LNCAP (cell line): ENCODE results near the gene STRIP1.

Experiments used
- TF ChIP-seq, protein P1 (sequence below): fragments of 450-650 bp; IDR thresholded peaks from 2 replicates; pipeline ENCODE4 v1.5.1; 2017; ENCODE audit warnings: mild to moderate bottlenecking

Gene STRIP1

DNA sequence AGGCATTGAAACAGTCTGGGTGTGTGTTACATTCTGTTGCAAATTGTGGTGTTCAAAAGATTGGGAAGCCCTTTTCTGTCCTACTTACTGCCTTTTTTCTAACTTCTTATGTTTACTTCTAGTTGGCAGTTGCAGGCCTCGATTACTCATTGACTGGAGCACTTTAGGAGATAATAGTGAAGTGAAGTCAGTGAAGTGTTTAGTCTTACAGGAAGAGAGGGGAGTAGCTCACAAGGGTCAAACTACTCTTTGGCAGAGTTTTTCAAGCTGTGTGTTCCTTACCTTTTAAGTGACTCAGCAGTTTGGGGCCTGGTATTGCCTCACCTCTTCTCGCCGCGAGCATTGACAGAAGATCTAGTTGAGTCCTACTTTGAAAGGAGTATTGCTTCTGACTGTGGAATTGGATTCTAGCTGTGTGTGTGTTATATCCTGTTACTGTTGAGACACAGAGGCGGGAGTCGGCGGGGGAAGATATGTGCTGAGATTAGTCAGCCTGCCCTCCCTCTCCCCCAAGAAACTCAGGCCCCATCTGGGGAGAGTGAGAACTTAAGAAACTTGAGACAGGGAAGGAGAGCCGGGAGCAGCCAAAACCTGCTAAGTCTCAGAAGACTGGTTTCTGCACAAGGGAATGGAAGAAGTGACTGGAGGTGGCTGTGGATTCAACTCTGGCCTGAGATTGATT, 30.5 kb upstream of the STRIP1 start:
- TF ChIP-seq, protein P1, sequence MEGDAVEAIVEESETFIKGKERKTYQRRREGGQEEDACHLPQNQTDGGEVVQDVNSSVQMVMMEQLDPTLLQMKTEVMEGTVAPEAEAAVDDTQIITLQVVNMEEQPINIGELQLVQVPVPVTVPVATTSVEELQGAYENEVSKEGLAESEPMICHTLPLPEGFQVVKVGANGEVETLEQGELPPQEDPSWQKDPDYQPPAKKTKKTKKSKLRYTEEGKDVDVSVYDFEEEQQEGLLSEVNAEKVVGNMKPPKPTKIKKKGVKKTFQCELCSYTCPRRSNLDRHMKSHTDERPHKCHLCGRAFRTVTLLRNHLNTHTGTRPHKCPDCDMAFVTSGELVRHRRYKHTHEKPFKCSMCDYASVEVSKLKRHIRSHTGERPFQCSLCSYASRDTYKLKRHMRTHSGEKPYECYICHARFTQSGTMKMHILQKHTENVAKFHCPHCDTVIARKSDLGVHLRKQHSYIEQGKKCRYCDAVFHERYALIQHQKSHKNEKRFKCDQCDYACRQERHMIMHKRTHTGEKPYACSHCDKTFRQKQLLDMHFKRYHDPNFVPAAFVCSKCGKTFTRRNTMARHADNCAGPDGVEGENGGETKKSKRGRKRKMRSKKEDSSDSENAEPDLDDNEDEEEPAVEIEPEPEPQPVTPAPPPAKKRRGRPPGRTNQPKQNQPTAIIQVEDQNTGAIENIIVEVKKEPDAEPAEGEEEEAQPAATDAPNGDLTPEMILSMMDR = no peak

DNA sequence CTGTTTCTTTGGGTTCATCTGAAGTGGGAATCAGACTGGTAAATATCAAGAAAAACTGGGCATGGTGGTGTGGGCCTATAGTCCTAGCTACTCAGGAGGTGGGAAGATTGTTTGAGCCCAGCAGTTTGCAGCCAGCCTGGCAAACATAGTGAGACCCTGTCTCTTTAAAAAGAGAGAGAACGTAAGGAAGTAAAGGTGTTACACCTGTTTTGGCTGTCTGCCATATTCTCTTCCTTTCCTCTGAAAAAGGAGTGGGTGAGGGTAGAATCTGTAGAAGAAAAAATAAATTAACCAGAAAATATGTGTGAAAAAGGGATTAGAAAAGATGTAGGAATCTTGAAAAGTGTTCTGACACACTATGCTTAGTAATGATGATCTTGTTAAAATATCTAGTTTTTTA, 29.8 kb upstream of the STRIP1 start:
- TF ChIP-seq, protein P1 = no peak

DNA sequence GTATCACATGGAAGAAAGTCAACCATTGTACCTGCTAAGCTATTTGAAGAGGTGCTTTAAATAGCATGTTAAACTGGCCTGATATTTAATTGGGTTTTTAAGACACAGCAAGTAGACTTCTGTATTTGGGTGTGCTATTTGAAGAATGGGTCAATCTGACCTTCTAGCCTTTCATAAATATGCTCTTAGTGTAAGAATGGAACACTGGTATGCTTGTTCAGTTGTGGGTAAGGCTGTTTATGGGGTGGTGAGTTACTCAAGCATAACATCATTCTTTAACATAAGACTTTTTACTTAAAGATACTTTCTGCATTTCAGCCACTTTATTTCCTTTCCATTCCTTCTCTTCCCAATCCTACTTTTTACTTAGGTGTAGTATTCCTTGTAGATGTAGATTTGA, 28.5 kb upstream of the STRIP1 start:
- TF ChIP-seq, protein P1 = no peak

DNA sequence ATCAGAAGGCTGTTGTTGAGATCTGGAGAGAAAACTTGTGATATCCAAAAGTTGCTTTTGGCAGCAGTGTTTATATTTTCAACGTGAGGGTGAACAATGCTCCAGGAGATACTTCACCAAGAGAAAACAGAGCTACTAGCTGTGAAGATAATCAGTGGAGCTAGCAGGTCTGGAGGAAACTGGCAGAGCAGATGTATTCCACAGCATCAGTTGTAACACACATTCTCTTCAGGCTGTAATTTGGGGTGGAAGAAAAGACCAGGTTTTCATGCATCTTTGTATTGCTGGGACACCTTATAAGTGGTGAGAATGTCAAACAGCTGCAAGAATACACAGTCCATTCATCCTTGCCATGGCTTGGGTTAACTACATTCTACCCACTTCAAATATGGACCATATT, 27.9 kb upstream of the STRIP1 start:
- TF ChIP-seq, protein P1 = no peak

DNA sequence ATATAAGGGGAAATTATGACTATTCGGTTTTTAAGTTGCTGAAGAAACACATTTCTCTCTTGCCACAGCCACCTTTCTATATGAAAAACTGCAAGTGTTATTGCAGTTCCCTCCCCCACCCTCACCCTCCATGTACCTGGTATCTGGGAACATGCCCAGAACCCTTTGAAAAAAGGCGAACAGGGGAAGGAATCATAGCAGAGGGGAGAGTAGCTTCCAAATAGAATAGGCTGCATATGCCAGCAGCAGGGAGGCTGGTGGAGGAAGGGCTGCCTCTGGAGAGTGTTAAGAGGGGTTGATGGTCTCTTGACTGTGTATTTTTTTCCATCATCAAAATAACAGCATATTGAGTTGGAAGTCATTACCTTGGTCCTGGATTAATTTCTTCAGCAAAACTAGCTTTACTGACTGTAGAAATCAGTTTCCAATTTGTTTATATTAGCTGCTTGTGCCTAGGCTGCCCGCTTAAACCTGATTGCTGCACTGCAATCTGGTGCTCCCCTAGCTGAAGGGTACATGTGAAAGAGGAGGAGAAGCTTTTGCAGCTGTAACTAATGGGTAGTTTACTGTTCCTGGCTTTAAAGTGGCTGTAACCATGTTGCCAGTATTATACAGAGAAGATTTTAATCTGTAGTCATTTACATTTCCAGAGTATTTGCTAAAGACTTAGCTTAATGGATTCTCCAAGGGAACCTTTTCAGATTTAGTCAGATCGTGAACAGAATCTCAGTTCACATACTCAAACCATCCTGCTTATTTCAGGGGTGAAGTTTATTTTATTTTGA, 27.2 kb upstream of the STRIP1 start:
- TF ChIP-seq, protein P1 = no peak

DNA sequence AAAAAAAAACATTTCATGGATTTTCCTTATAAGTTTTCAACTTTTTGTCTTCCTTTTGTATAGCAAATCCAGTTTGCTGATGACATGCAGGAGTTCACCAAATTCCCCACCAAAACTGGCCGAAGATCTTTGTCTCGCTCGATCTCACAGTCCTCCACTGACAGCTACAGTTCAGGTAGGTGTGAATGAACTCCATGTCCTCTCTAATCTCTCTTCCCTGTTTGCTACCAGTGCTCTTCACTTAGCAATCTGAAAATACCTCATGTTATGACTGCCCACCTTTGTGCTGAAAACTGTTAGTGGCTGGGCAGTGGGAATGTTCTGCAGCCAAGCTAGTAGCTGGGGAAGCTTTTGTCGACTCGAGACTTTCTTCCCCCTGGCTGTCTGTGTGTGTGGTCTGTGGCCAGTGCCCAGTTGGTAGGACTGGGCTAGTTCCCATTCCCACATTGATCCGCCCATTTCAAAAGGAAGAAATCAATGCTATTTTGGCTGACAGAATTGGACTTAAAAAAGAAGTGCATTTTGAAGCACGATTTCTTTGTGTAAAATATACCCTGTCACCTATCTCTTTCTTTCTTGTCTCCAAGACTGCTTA, 25.4 kb upstream of the STRIP1 start:
- TF ChIP-seq, protein P1 = no peak

DNA sequence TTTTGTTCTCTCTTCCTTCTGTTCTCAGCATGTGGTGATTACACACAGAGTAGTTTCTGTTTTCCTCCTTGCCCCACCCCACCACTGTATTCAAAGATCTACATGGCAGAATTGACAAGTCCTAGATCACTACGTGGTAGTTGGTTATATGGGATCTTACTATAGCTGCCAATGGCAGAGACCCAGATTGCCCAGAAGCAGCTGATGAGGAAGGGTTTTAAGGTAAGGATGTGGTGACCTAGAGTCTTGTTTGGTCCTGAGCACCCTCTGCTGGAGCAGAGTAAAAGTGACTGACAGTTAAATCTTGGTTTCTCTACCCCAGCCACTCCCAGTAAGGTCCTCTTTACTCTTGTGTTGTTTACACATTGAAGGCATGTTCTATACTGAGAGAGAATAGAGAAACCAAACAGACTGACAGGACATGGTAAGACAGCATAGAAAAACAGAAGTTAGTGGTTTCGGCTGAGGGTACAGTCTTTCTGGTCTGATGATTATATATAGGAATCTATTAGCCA, 22.8 kb upstream of the STRIP1 start:
- TF ChIP-seq, protein P1 = peak; percentile 69
